Superior temporal gyrus (tissue), 1 donor: ENCODE measurements around the gene SPDL1.

Experiments
- DNase-seq: peaks from one replicate; pipeline ENCODE4 v3.0.0-alpha.2; 2016; ENCODE audit errors: extremely low spot score

Gene SPDL1

GRCh38 chr5:169583424-169584220, at the start of gene SPDL1:
SPDL1 (plus strand) TSS chr5:169583773; CDS start chr5:169588417, 4,644 bp downstream.
- DNase-seq = peak; percentile 96

GRCh38 chr5:169534311-169534880, 49.2 kb upstream of the SPDL1 start:
- no peak for DNase-seq

GRCh38 chr5:169534939-169535338, 48.6 kb upstream of the SPDL1 start:
- no peak for DNase-seq

GRCh38 chr5:169538944-169539343, 44.6 kb upstream of the SPDL1 start:
- no peak for DNase-seq

GRCh38 chr5:169542811-169543210, 40.8 kb upstream of the SPDL1 start:
- DNase-seq = no peak

GRCh38 chr5:169544264-169544950, 39.2 kb upstream of the SPDL1 start:
- DNase-seq = no peak

GRCh38 chr5:169545762-169546161, 37.8 kb upstream of the SPDL1 start:
- no peak for DNase-seq

GRCh38 chr5:169546346-169546745, 37.2 kb upstream of the SPDL1 start:
- no peak for DNase-seq

GRCh38 chr5:169547508-169547907, 36.1 kb upstream of the SPDL1 start:
- no peak for DNase-seq

GRCh38 chr5:169548315-169548714, 35.3 kb upstream of the SPDL1 start:
- DNase-seq = peak; percentile 57

GRCh38 chr5:169549453-169550100, 34.0 kb upstream of the SPDL1 start:
- peak; percentile 42 for DNase-seq

GRCh38 chr5:169550227-169550626, 33.3 kb upstream of the SPDL1 start:
- DNase-seq = no peak

GRCh38 chr5:169551146-169551545, 32.4 kb upstream of the SPDL1 start:
- DNase-seq = no peak

GRCh38 chr5:169551696-169552095, 31.9 kb upstream of the SPDL1 start:
- DNase-seq = no peak

GRCh38 chr5:169554251-169554650, 29.3 kb upstream of the SPDL1 start:
- DNase-seq = no peak

- no peak for DNase-seq
These were observed 25.7 kb upstream of the SPDL1 start for GRCh38 chr5:169557838-169558237.

- DNase-seq = no peak
These were observed 21.7 kb upstream of the SPDL1 start for GRCh38 chr5:169561893-169562292.

- no peak for DNase-seq
These were observed 20.2 kb upstream of the SPDL1 start for GRCh38 chr5:169563369-169563768.

GRCh38 chr5:169566202-169566601, 17.4 kb upstream of the SPDL1 start:
- DNase-seq = no peak

GRCh38 chr5:169567079-169567478, 16.5 kb upstream of the SPDL1 start:
- no peak for DNase-seq

GRCh38 chr5:169569513-169569912, 14.1 kb upstream of the SPDL1 start:
- no peak for DNase-seq

GRCh38 chr5:169571355-169571754, 12.2 kb upstream of the SPDL1 start:
- no peak for DNase-seq
